Neural progenitor cell (in vitro differentiated cells): Measurements from ENCODE around the gene TCF7L2. TPM values are rescaled to one million over a fixed set of nuclear protein-coding genes. Genes with fewer than 3 reads are reported as not detected.

ENCODE experiments used
- DNase-seq: peaks from one replicate; pipeline ENCODE4 v3.0.0-alpha.2; 2016; ENCODE audit warnings: low spot score
- H2AFZ ChIP-seq: fragments of 200-600 bp; sonication (generic); replicated peaks from 2 replicates; pipeline ENCODE4 v1.6.1; 2016; ENCODE audit warnings: antibody characterized with exemption
- H3F3A ChIP-seq: fragments of 200-600 bp; sonication (generic); 2 replicates; pipeline ENCODE4 v1.6.1; 2016; ENCODE audit warnings: antibody characterized with exemption, low read depth
- H3K27ac ChIP-seq: fragments of 200-600 bp; sonication (generic); 2 replicates; pipeline ENCODE4 v1.5.1; 2016; ENCODE audit warnings: mild to moderate bottlenecking
- H3K27me3 ChIP-seq: fragments of 200-600 bp; sonication (generic); 2 replicates; pipeline ENCODE4 v1.6.1; 2016; ENCODE audit warnings: mild to moderate bottlenecking, moderate library complexity
- H3K36me3 ChIP-seq: fragments of 200-600 bp; sonication (generic); 2 replicates; pipeline ENCODE4 v1.5.1; 2016
- H3K4me1 ChIP-seq: fragments of 200-600 bp; sonication (generic); 2 replicates; pipeline ENCODE4 v1.6.1; 2016; ENCODE audit warnings: mixed run types
- H3K4me2 ChIP-seq: fragments of 200-600 bp; sonication (generic); 2 replicates; pipeline ENCODE4 v1.6.1; 2016
- H3K4me3 ChIP-seq: fragments of 200-600 bp; sonication (generic); 2 replicates; pipeline ENCODE4 v1.5.1; 2016
- H3K79me2 ChIP-seq: fragments of 200-600 bp; sonication (generic); 2 replicates; pipeline ENCODE4 v1.6.1; 2016; ENCODE audit warnings: low read depth
- H3K9ac ChIP-seq: fragments of 200-600 bp; sonication (generic); 2 replicates; pipeline ENCODE4 v1.6.1; 2016
- H3K9me3 ChIP-seq: fragments of 200-600 bp; sonication (generic); 2 replicates; pipeline ENCODE4 v1.5.1; 2016; ENCODE audit warnings: low read depth
- H4K20me1 ChIP-seq: fragments of 200-600 bp; sonication (generic); 2 replicates; pipeline ENCODE4 v1.6.1; 2016; ENCODE audit warnings: low read depth
- H3K27ac Mint-ChIP-seq: 3 replicates; pipeline ENCODE4 v1.8.0; 2021; ENCODE audit warnings: mixed read lengths
- H3K27me3 Mint-ChIP-seq: 2 replicates; pipeline ENCODE4 v1.8.0; 2022; ENCODE audit warnings: low read depth, mild to moderate bottlenecking, inconsistent platforms, moderate library complexity, mixed read lengths; ENCODE audit not compliant: insufficient read depth
- H3K36me3 Mint-ChIP-seq: 3 replicates; pipeline ENCODE4 v1.8.0; 2021; ENCODE audit warnings: mixed read lengths
- H3K4me1 Mint-ChIP-seq: 3 replicates; pipeline ENCODE4 v1.8.0; 2021; ENCODE audit warnings: mixed read lengths
- H3K4me3 Mint-ChIP-seq: 3 replicates; pipeline ENCODE4 v1.8.0; 2021; ENCODE audit warnings: mild to moderate bottlenecking, moderate library complexity, mixed read lengths
- H3K9me3 Mint-ChIP-seq: 3 replicates; pipeline ENCODE4 v1.8.0; 2020; ENCODE audit warnings: mixed read lengths
- CTCF ChIP-seq: fragments of 200-600 bp; sonication (generic); IDR thresholded peaks from 2 replicates; pipeline ENCODE4 v1.5.1; 2017; ENCODE audit warnings: antibody characterized with exemption, mild to moderate bottlenecking
- EZH2 ChIP-seq: fragments of 200-600 bp; sonication (generic); IDR thresholded peaks from 2 replicates; pipeline ENCODE4 v1.6.1; 2017; ENCODE audit warnings: antibody characterized with exemption, mild to moderate bottlenecking, moderate library complexity
- EZH2phosphoT487 ChIP-seq: fragments of 200-600 bp; sonication (generic); IDR thresholded peaks from 2 replicates; pipeline ENCODE4 v1.6.1; 2017; ENCODE audit warnings: antibody characterized with exemption
- total RNA-seq: library from RNA; depleted of rRNA; stranded (reverse); fragments of >200 nt; gene quantifications from 2 replicates; pipeline ENCODE4 v1.2.3, GENCODE V29; 2015; ENCODE audit warnings: low replicate concordance

The TCF7L2 gene
- total RNA-seq, 1 donor from 2014 or later = 12.3 TPM

DNA sequence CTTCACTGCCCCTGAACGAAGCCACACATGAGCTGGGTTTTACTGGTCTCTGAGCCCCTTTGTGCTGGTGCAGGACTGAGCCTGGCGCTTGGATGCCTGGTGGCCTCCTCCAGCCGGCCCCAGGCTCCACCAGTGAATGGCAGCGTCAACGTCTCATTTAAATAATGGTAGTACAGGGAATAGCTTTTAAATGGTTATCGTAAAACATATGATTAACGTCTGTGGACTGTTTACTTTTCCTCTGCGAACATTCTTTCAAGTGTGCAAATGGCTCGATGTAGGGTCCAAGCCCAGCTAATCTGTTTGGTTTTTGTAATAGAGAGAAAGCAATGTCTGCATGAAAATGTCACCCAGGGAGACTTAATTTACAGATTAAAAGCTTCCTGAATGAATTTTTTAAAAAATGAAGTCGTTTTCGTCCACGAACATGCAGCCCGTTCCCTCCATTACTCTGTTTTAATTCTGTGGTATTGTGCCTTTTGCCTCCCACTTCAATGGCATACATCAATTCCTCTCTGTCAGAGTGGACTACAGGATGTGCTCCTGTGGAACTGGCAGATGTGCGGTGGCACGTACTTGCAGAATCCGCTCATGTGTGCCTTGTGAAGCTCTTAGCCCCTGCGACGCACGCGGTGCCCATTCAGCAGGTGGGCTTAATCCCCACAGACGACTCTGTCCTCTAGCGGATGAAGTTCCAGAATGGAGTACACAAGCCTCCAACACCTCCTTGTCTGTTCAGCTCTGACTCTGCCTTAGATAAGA lies 192.7 kb downstream of the TCF7L2 start:
- peaks cover 2% of the 10 kb centered on the region for H3K27me3 Mint-ChIP-seq

DNA sequence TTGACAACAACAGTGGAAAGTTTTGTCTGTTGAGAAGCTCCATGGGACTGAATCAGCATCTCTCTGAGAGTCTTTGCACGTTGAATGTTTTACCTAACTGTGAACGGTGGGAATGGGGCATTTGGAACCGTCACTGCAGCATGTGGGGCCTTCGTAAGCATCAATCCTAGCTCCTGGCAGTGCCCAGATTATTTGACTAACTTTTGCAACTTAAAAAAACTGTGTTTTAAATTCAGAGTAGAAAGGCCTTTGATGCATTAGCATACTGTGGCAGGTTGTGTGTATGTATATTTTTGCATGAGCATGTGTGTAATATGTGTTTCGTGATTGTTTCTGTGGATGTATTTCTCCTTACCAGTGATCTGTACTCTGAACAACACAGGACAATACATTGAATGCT lies 194.5 kb downstream of the TCF7L2 start:
- Histone ChIP-seq H4K20me1 (peaks cover 35% of the 10 kb centered on the region), H3K4me1 (peaks cover 17% of the 10 kb centered on the region), H2AFZ (no peak overlapping the region), H3K27me3 (no peaks in the 10 kb centered on the region), H3K36me3 (no peaks in the 10 kb centered on the region), H3K9me3 (no peaks in the 10 kb centered on the region), H3K9ac (no peak overlapping the region), H3K79me2 (peaks cover 48% of the 10 kb centered on the region), H3K4me2 (no peak overlapping the region), H3K4me3 (no peak overlapping the region), H3F3A (no peaks in the 10 kb centered on the region), H3K27ac (no peak overlapping the region)
- H3K9me3 Mint-ChIP-seq = no peaks in the 10 kb centered on the region
- H3K27ac Mint-ChIP-seq = no peak overlapping the region
- DNase-seq = no peak
- no peaks in the 10 kb centered on the region for H3K27me3 Mint-ChIP-seq
- no peak overlapping the region for H3K4me3 Mint-ChIP-seq
- H3K4me1 Mint-ChIP-seq = peaks cover 15% of the 10 kb centered on the region
- peaks cover 37% of the 10 kb centered on the region for H3K36me3 Mint-ChIP-seq
- no peak for TF ChIP-seq EZH2
- TF ChIP-seq EZH2phosphoT487 = no peak
- TF ChIP-seq CTCF = no peak

More for the DNA sequence above, 192.7 kb downstream of the TCF7L2 start:
- H3K4me1 ChIP-seq = peaks cover 22% of the 10 kb centered on the region
- H3K79me2 ChIP-seq = peaks cover 66% of the 10 kb centered on the region
- no peaks in the 10 kb centered on the region for H3K27me3 ChIP-seq
- no peaks in the 10 kb centered on the region for H3F3A ChIP-seq
- Mint-ChIP-seq H3K9me3 (no peaks in the 10 kb centered on the region), H3K27ac (no peak overlapping the region), H3K4me3 (no peak overlapping the region), H3K36me3 (peaks cover 31% of the 10 kb centered on the region), H3K4me1 (peaks cover 23% of the 10 kb centered on the region)
- H3K9me3 ChIP-seq = no peaks in the 10 kb centered on the region
- no peak overlapping the region for H2AFZ ChIP-seq
- no peaks in the 10 kb centered on the region for H3K36me3 ChIP-seq
- H3K4me2 ChIP-seq = no peak overlapping the region
- H3K9ac ChIP-seq = no peak overlapping the region
- TF ChIP-seq EZH2 = no peak
- TF ChIP-seq CTCF = no peak
- TF ChIP-seq EZH2phosphoT487 = no peak
- H3K4me3 ChIP-seq = no peak overlapping the region
- peaks cover 51% of the 10 kb centered on the region for H4K20me1 ChIP-seq
- H3K27ac ChIP-seq = no peak overlapping the region
- DNase-seq = no peak

DNA sequence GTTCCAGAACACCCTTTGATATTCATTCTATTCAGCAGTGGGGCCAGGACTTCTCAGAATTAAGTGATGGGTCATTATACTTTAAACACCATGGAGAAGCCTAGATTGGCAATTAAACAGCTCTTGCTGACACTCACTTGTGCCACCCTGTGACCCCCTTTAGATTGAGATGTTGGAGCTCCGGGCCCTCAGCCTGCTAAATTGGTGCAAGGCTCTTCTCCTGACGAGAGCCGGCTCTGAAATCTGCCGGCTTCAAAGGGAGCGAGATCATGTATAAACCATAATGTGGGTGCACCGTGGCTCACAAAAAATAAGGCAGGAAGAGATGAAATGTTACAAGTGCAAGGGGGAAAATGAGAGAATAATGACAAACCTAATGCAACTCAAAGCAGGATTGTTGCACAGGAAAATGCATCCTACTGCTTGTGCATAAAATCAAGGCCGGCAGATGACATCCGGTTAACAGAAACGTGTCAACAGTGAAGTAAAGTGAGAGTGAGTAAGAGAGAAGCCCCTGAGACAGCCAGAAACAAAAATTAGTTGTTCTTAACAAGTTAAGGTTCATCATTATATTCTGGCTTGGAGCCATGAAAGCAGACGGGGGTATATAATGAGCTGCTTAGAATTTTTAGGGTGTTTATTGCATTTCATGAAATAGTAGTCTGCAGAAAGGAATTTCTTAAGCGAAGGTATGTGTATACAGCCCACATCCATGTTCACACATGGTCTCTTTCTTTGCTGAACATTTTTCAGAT lies 198.2 kb downstream of the TCF7L2 start:
- Histone ChIP-seq H3K9ac (no peak overlapping the region), H3K27me3 (no peaks in the 10 kb centered on the region), H3K4me2 (no peak overlapping the region), H3K9me3 (no peaks in the 10 kb centered on the region), H3F3A (no peaks in the 10 kb centered on the region), H3K4me3 (no peak overlapping the region), H2AFZ (no peak overlapping the region), H3K79me2 (peaks cover 14% of the 10 kb centered on the region), H4K20me1 (peaks cover 3% of the 10 kb centered on the region), H3K27ac (no peak overlapping the region), H3K36me3 (peaks cover 6% of the 10 kb centered on the region), H3K4me1 (peaks cover 1% of the 10 kb centered on the region)
- H3K4me3 Mint-ChIP-seq = no peak overlapping the region
- TF ChIP-seq EZH2phosphoT487 = no peak
- TF ChIP-seq EZH2 = no peak
- no peak for TF ChIP-seq CTCF
- peaks cover under 1% of the 10 kb centered on the region for H3K4me1 Mint-ChIP-seq
- DNase-seq = no peak
- H3K27me3 Mint-ChIP-seq = no peaks in the 10 kb centered on the region
- H3K27ac Mint-ChIP-seq = no peak overlapping the region
- peaks cover 59% of the 10 kb centered on the region for H3K36me3 Mint-ChIP-seq
- H3K9me3 Mint-ChIP-seq = no peaks in the 10 kb centered on the region
